A549 (cell line): ENCODE data around the gene C6orf58. TPM values are rescaled to one million over a fixed set of nuclear protein-coding genes. Genes with fewer than 3 reads are reported as not detected.

Source experiments
- ATAC-seq, 2 experiments: fragments of 200-7000 bp in 1 of 2; fragments of >200 bp in 1 of 2; cut with Nextera tagmentation in 1 of 2; cut with Tn5 transposase in 1 of 2; 3 replicates each; pipeline versions ENCODE4 v1.8.0 to v1.9.1; 2018 to 2020; ENCODE audit warnings: mild to moderate bottlenecking in 1 of 2, moderate library complexity in 1 of 2
- CTCF ChIA-PET: fragments of 300-600 bp; sonication (Branson Sonifier 250); formaldehyde crosslinking; extraction: SDS; loops from one replicate; lab custom pipeline; 2021; ENCODE audit warnings: antibody characterized with exemption, inconsistent platforms; lab: Yijun Ruan, JAX
- POLR2A ChIA-PET: fragments of 350-600 bp; formaldehyde crosslinking; extraction: SDS; loops from one replicate; lab custom pipeline; 2021; ENCODE audit warnings: antibody characterized with exemption, inconsistent platforms; lab: Yijun Ruan, JAX
- DNase-seq, 2 experiments: peaks; one replicate each; pipeline versions ENCODE4 v3.0.0 to v3.0.0-alpha.2; 2011 to 2016; ENCODE audit warnings: low read depth in 1 of 2, low spot score in 1 of 2
- FAIRE-seq: peaks from 2 replicates; lab custom pipeline; 2011; peaks lifted over from hg19 to GRCh38; lab: Jason Lieb, UNC
- H3K27ac ChIP-seq, 2 experiments: fragments of >200 bp; sonication (Bioruptor Twin); formaldehyde crosslinking; 3 replicates each; pipeline ENCODE4 v1.5.1; 2016 to 2017
- H3K4me1 ChIP-seq: fragments of >200 bp; sonication (Bioruptor Twin); formaldehyde crosslinking; 3 replicates; pipeline ENCODE4 v1.6.1; 2016
- H3K4me2 ChIP-seq: fragments of >200 bp; sonication (Bioruptor Twin); formaldehyde crosslinking; 3 replicates; pipeline ENCODE4 v1.6.1; 2016
- H3K4me3 ChIP-seq: fragments of >200 bp; sonication (Bioruptor Twin); formaldehyde crosslinking; 3 replicates; pipeline ENCODE4 v1.5.1; 2016
- H3K9me3 ChIP-seq: fragments of >200 bp; sonication (Bioruptor Twin); formaldehyde crosslinking; 3 replicates; pipeline ENCODE4 v1.6.1; 2016
- ELK1 ChIP-seq: fragments of 150-350 bp; IDR thresholded peaks from 2 replicates; pipeline ENCODE4 v1.6.1; 2014; ENCODE audit warnings: low read depth, mild to moderate bottlenecking, low read length
- FOSB ChIP-seq: fragments of 250-450 bp; sonication (Bioruptor Pico); IDR thresholded peaks from 2 replicates; pipeline ENCODE4 v1.5.0; 2020; ENCODE audit warnings: mild to moderate bottlenecking, moderate library complexity
- FOSL2 ChIP-seq, 2 experiments: fragments of 450-650 bp in 1 of 2; fragments of >200 bp in 1 of 2; sonication (Bioruptor Twin) in 1 of 2; formaldehyde crosslinking; IDR thresholded peaks; 2 replicates each; pipeline versions ENCODE4 v1.5.0 to v1.6.1; 2016 to 2020; ENCODE audit warnings: mild to moderate bottlenecking in 1 of 2, moderate library complexity in 1 of 2
- HDAC2 ChIP-seq: fragments of 200-600 bp; sonication (generic); IDR thresholded peaks from 2 replicates; pipeline ENCODE4 v1.6.1; 2016
- HES2 ChIP-seq: fragments of >200 bp; sonication (Bioruptor Twin); formaldehyde crosslinking; IDR thresholded peaks from 2 replicates; pipeline ENCODE4 v1.6.1; 2016
- HEYL ChIP-seq: fragments of 250-450 bp; sonication (Bioruptor Pico); IDR thresholded peaks from 2 replicates; pipeline ENCODE4 v1.8.0; 2021; ENCODE audit warnings: mild to moderate bottlenecking, moderate library complexity
- KDM5A ChIP-seq: fragments of 200-600 bp; sonication (generic); IDR thresholded peaks from 2 replicates; pipeline ENCODE4 v1.6.1; 2016; ENCODE audit warnings: antibody characterized with exemption, mild to moderate bottlenecking
- MAFK ChIP-seq: fragments of 450-650 bp; IDR thresholded peaks from 2 replicates; pipeline ENCODE4 v1.6.1; 2014; ENCODE audit not compliant: partially characterized antibody
- MAX ChIP-seq: IDR thresholded peaks from 2 replicates; pipeline ENCODE4 v1.6.1; 2012
- PHF8 ChIP-seq: fragments of 200-600 bp; sonication (generic); IDR thresholded peaks from 2 replicates; pipeline ENCODE4 v1.6.1; 2016; ENCODE audit warnings: low read depth, mild to moderate bottlenecking, antibody characterized with exemption, moderate library complexity, borderline replicate concordance
- RAD21 ChIP-seq, 2 experiments: fragments of >200 bp in 1 of 2; sonication (Bioruptor Twin) in 1 of 2; formaldehyde crosslinking in 1 of 2; IDR thresholded peaks in 1 of 2; conservative IDR thresholded peaks in 1 of 2; 2 replicates in 1 of 2; 3 replicates in 1 of 2; pipeline ENCODE4 v1.6.1; 2012 to 2018; ENCODE audit warnings: inconsistent platforms in 1 of 2
- RARB ChIP-seq: fragments of 250-450 bp; sonication (Bioruptor Pico); IDR thresholded peaks from 2 replicates; pipeline ENCODE4 v1.8.0; 2021; ENCODE audit warnings: mild to moderate bottlenecking, moderate library complexity
- REST ChIP-seq: fragments of 200-600 bp; sonication (generic); IDR thresholded peaks from 2 replicates; pipeline ENCODE4 v1.6.1; 2016; ENCODE audit warnings: antibody characterized with exemption, mild to moderate bottlenecking, moderate library complexity
- SMC3 ChIP-seq: fragments of >200 bp; sonication (Bioruptor Twin); formaldehyde crosslinking; IDR thresholded peaks from 3 replicates; pipeline ENCODE4 v1.6.1; 2018; ENCODE audit warnings: inconsistent platforms
- TP53 ChIP-seq: fragments of 250-450 bp; sonication (Bioruptor Pico); IDR thresholded peaks from 2 replicates; pipeline ENCODE4 v1.5.0; 2021; ENCODE audit warnings: mild to moderate bottlenecking, moderate library complexity
- USF2 ChIP-seq: fragments of 450-650 bp; IDR thresholded peaks from 2 replicates; pipeline ENCODE4 v1.6.1; 2014; ENCODE audit warnings: antibody characterized with exemption
- ZNF302 ChIP-seq: fragments of 250-450 bp; sonication (Bioruptor Pico); IDR thresholded peaks from 2 replicates; pipeline ENCODE4 v1.9.0; 2021; ENCODE audit warnings: inconsistent platforms, mild to moderate bottlenecking, moderate library complexity
- ZSCAN20 ChIP-seq: fragments of 250-450 bp; sonication (Bioruptor Pico); IDR thresholded peaks from 2 replicates; pipeline ENCODE4 v1.8.0; 2022; ENCODE audit warnings: mild to moderate bottlenecking, moderate library complexity
- WGBS: methylation state at CpG from one replicate; pipeline ENCODE4 v1.1.6; 2017; ENCODE audit errors: missing lambda C conversion rate; 5-methylcytosine and 5-hydroxymethylcytosine counted together
- polyA plus RNA-seq, 4 experiments: library from polyadenylated mRNA; depleted of rRNA in 3 of 4; stranded (reverse); fragments of >200 nt; fragmentation: RNase III in 1 of 4; extraction: RNeasy Plus Mini Kit Qiagen cat#74134 plus additional on column Dnase treatment in 1 of 4; gene quantifications; 2 replicates in 3 of 4; 3 replicates in 1 of 4; pipeline ENCODE4 v1.2.3, GENCODE V29; 2011 to 2017

The C6orf58 gene
- polyA plus RNA-seq, 2 of the 4 experiments (the other 2 are of a cell fraction) = 0.12 TPM; not detected in 1

GRCh38 chr6:127586372-127586771, 9.4 kb downstream of the C6orf58 start:
- FAIRE-seq = no peak
- Histone ChIP-seq H3K27ac (no peak overlapping the region), H3K9me3 (0 out of 3 replicates have a peak, but pooled peaks cover 5% of the 10 kb centered on the region), H3K4me3 (no peak overlapping the region), H3K4me2 (no peak overlapping the region), H3K4me1 (peaks cover 12% of the 10 kb centered on the region; the same call in 2 of the 3 replicates)
- CTCF ChIA-PET = no interaction called here
- POLR2A ChIA-PET = no interaction called here
- no peak for ATAC-seq
- no peak for DNase-seq
- no peak for TF ChIP-seq PHF8
- TF ChIP-seq ZNF302 (CRISPR knock-in tag) = no peak
- no peak for TF ChIP-seq FOSL2 (IDR thresholded peaks at IDR 0.05)
- TF ChIP-seq FOSL2 (CRISPR knock-in tag; IDR thresholded peaks at IDR 0.05) = no peak
- TF ChIP-seq RAD21 (conservative IDR thresholded peaks at IDR 0.05 in 1 of 2, IDR thresholded peaks at IDR 0.05 in 1 of 2) = no peak
- TF ChIP-seq ZSCAN20 (CRISPR knock-in tag) = no peak
- 23% methylated on average over 1 of the region's 2 CpGs for WGBS

GRCh38 chr6:127587875-127588274, 10.9 kb downstream of the C6orf58 start:
- ATAC-seq (no peak), DNase-seq (no peak)
- no peak for TF ChIP-seq KDM5A
- TF ChIP-seq, all 56 proteins: peak for 0
- Histone ChIP-seq H3K9me3 (peaks cover 5% of the 10 kb centered on the region; the same call in 1 of the 3 replicates), H3K4me1 (peaks cover 10% of the 10 kb centered on the region; the same call in 2 of the 3 replicates), H3K4me3 (no peak overlapping the region), H3K4me2 (no peak overlapping the region), H3K27ac (no peak overlapping the region)
- ChIA-PET CTCF (no interaction called here), POLR2A (no interaction called here)
- no peak for FAIRE-seq
- 51% methylated on average over 2 of the region's 2 CpGs for WGBS

- ChIA-PET POLR2A (no interaction called here), CTCF (no interaction called here)
- no peak for DNase-seq
- Histone ChIP-seq H3K4me3 (no peak overlapping the region), H3K9me3 (no peaks in the 10 kb centered on the region; the same call in 2 of the 3 replicates), H3K27ac (no peak overlapping the region), H3K4me2 (no peak overlapping the region), H3K4me1 (0 out of 3 replicates have a peak, but pooled peaks cover 3% of the 10 kb centered on the region)
- no peak for TF ChIP-seq HES2
- no peak for TF ChIP-seq SMC3
- no peak for TF ChIP-seq MAX
- TF ChIP-seq HDAC2 = no peak
- TF ChIP-seq RARB = no peak
- no peak for TF ChIP-seq MAFK
- TF ChIP-seq FOSB (CRISPR knock-in tag) = no peak
- TF ChIP-seq TP53 (CRISPR knock-in tag) = no peak
- no peak for TF ChIP-seq USF2
- TF ChIP-seq REST = no peak
- TF ChIP-seq HEYL (CRISPR knock-in tag) = no peak
- TF ChIP-seq ELK1 = no peak
- FAIRE-seq = no peak
- ATAC-seq = no peak
These were observed 12.2 kb downstream of the C6orf58 start for GRCh38 chr6:127589135-127589534.
